HG03097 (cell line): ENCODE measurements around the gene ZNF385C.

Source experiments
- ATAC-seq: cut with Tn5 transposase; IDR thresholded peaks from one replicate; pipeline ENCODE4 v1.9.1; 2021; ENCODE audit not compliant: unreplicated experiment, low FRiP score

ZNF385C gene

GRCh38 chr17:42001729-42002128 lies 96.5 kb downstream of the ZNF385C start:
- no peak for ATAC-seq

- ATAC-seq, result no peak
Observed at GRCh38 chr17:42000413-42001133, 97.7 kb downstream of the ZNF385C start.

DNA sequence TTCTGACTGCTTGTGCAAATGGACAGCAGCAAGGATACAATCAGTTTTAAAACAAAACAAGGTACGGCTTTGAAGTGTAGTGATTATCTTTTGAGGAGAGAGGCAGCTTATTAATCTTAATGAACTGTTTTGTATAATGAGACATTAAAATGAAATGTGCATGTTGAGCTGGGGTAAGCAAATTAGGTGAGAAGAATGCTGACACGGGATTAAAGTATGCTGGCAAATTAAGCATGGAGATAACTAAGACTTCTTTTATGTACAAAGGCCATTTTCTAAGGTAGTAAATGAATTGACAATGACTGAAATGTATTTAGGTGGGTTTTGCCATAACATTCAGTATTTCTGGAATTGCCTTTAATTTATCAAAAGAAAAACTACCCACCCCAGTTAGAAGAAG lies 99.8 kb downstream of the ZNF385C start:
- ATAC-seq, result no peak

GRCh38 chr17:41996855-41997164 lies 101.5 kb downstream of the ZNF385C start:
- no peak for ATAC-seq

- no peak for ATAC-seq
Observed at GRCh38 chr17:41992576-41992975, 105.7 kb downstream of the ZNF385C start.

DNA sequence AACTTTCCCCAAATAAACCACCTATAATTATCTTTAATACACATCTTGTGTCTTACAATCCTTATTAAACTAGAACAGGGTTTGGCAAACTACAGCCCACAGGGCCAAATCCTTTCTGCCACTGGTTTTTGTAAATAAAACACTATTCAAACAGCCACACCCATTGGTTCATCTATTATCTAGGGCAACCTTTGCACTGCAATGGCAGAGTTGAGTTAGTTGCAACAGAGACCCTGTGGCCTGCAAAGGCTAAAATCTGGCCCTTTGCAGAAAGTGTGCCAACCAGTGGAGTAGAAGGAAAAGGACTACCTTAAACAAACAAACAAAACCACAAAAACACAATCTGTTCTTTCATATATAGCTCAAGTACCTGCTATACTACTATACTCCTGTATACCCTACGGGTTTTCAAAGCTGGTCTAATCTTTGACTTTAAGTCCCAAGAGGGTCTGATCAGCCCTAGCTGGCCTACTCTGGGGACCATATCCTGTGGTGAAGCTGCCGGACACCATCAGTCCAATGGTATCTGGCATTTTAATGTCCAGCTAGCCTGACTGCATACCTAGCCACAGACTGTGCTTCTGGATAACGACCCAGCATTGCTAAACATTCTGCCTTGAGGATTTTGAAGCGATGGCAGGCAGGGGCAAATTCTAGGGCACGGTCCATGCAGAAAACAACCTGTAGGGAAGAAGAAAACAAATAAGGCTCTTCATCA lies 108.4 kb downstream of the ZNF385C start:
- no peak for ATAC-seq

- no peak for ATAC-seq
Observed at GRCh38 chr17:41988418-41988817, 109.9 kb downstream of the ZNF385C start.

- no peak for ATAC-seq
Observed at GRCh38 chr17:41987642-41988041, 110.6 kb downstream of the ZNF385C start.

DNA sequence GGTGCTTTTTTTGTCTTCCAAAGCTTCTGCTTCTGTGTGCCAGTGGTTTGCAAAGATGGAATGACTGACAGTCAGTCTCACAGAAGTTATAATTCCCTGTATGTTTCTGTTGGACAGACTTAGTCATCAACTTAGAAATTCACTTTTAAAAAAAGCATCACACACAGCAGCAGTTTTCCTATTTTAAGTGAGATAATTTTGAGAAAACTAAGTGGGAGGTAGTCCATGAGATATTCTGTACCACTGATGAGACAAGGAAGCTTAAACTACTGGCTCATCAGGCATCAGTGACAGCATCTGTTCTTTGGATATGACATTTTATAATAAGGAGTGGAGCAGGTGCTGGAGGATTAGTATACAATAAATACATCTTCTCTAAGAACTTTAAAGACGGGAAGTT lies 111.6 kb downstream of the ZNF385C start:
- ATAC-seq, result no peak

GRCh38 chr17:41985919-41986318 lies 112.4 kb downstream of the ZNF385C start:
- ATAC-seq, result no peak

GRCh38 chr17:41984454-41984853 lies 113.8 kb downstream of the ZNF385C start:
- no peak for ATAC-seq

DNA sequence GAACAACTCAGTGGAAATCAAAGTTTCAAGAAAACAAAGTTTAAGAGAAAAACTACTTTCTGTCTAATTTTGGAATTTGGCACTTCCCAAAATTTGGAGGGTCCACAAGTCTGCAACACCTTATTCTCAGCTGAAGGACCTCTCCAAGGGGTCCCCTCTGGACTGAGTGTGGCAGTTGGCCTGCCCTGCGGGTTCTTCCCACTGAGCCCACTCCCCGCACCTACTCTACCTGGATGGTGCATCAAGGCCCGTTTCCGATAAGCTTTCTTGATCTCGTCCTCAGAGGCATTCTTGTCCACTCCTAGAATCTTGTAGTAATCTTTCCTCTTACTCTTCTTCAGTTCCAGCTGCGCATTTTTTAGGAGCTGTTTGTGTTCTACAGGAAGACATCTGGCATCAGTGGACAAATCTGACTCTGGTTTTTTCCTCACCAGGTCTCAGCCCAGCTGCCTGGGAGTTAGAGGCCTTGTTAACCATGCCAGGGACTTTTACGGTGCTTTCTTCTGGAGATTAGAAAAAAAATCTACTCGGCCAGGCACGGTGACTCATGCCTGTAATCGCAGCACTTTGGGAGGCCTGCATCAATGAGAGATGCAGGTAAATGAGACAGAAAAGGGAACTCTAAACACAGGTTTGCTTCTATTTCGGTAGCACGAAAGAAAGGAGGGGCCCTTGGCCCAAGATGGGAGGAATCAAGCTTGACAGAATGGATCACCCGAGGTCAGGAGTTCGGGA lies 116.1 kb downstream of the ZNF385C start:
- ATAC-seq, result no peak

DNA sequence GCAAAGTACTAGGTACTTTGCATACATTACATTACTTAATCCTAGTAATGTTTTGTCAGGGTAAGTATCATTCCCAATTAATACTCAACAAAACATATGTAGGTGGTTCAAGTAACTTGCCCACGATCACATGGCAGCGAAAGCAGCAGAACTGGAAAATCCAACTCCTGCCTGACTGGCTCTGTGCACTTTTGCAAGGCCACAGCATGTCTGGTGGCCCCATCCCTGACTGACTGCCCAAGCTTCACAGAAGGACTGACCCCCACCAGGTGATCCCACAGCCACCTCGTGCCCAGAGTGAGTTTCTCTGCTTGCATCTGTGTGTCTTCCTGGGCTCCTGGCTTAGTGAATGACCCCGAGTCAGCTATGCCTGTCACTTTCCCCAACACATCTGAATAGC lies 120.3 kb downstream of the ZNF385C start:
- ATAC-seq, result no peak

- ATAC-seq, result no peak
Observed at GRCh38 chr17:41976142-41976768, 122.0 kb downstream of the ZNF385C start.
